Colonic mucosa (tissue), 4 donors: Measurements from ENCODE around the gene PPP1R3D. TPM values are rescaled to one million over a fixed set of nuclear protein-coding genes. Genes with fewer than 3 reads are reported as not detected.
"Not testable (repeated sequence)": the region's sequence is repeated elsewhere in the genome, so short reads cannot be mapped to it uniquely, and the experiment has no call there.

Source experiments
- DNase-seq: peaks from one replicate; pipeline ENCODE4 v3.0.0-alpha.2; 2020
- H3K27ac ChIP-seq: fragments of 200-600 bp; one replicate; pipeline ENCODE4 v1.8.0; 2021
- H3K27me3 ChIP-seq: fragments of 200-600 bp; one replicate; pipeline ENCODE4 v1.8.0; 2021
- H3K36me3 ChIP-seq: fragments of 200-600 bp; one replicate; pipeline ENCODE4 v1.8.0; 2021
- H3K4me1 ChIP-seq: fragments of 200-600 bp; one replicate; pipeline ENCODE4 v1.8.0; 2021; ENCODE audit warnings: mild to moderate bottlenecking
- H3K4me3 ChIP-seq: fragments of 200-600 bp; one replicate; pipeline ENCODE4 v1.8.0; 2021
- H3K9ac ChIP-seq, 2 donors: one replicate each; pipeline ENCODE4 v1.7.0; 2013; ENCODE audit warnings: control low read depth in 2 of 2, low read depth in 2 of 2, low read length in 2 of 2
- H3K9me3 ChIP-seq: fragments of 200-600 bp; one replicate; pipeline ENCODE4 v1.8.0; 2021
- CTCF ChIP-seq: fragments of 200-600 bp; IDR thresholded peaks from one replicate; pipeline ENCODE4 v1.8.0; 2022; ENCODE audit warnings: antibody characterized with exemption, mild to moderate bottlenecking
- intact Hi-C: fragments of 100-400 bp; cut with DNase I; formaldehyde crosslinking; loops from one replicate; pipeline ENCODE4 v1.14.1; 2022
- total RNA-seq, 2 donors: library from RNA; stranded (reverse); fragmentation: NEBNext Ultra II Directional in 1 of 2; extraction: Animal tissue kit (Norgen Biotek cat#: 25700) in 1 of 2; gene quantifications; one replicate each; pipeline ENCODE4 v1.2.1, GENCODE V29; 2021
- donor health status: healthy.
- donor health status: DM: no; HTN: no; CAD: no.
- donor health status: DM: no; HTN: no; CAD: no.

PPP1R3D gene
- total RNA-seq, 2 donors from 2014 or later = 6.3 to 9.2 TPM

- no peaks in the 10 kb centered on the region for H3K4me1 ChIP-seq
- no peaks in the 10 kb centered on the region for H3K9me3 ChIP-seq
- H3K36me3 ChIP-seq = no peaks in the 10 kb centered on the region
- no peak overlapping the region for H3K9ac ChIP-seq
- intact Hi-C loops = no loop called here
- DNase-seq = no peak
- H3K27me3 ChIP-seq = no peaks in the 10 kb centered on the region
- no peak for TF ChIP-seq CTCF
- no peak overlapping the region for H3K4me3 ChIP-seq
- H3K27ac ChIP-seq = no peak overlapping the region
Measured at GRCh38 chr20:59971428-59971827, 31.3 kb upstream of the PPP1R3D start.

- no peaks in the 10 kb centered on the region for H3K4me1 ChIP-seq
- no peak overlapping the region for H3K4me3 ChIP-seq
- TF ChIP-seq CTCF = no peak
- no peaks in the 10 kb centered on the region for H3K9me3 ChIP-seq
- H3K36me3 ChIP-seq = no peaks in the 10 kb centered on the region
- DNase-seq = no peak
- H3K27me3 ChIP-seq = no peaks in the 10 kb centered on the region
- intact Hi-C loops = no loop called here
- H3K27ac ChIP-seq = no peak overlapping the region
- no peak overlapping the region for H3K9ac ChIP-seq
Measured at GRCh38 chr20:59966428-59966827, 26.3 kb upstream of the PPP1R3D start.

GRCh38 chr20:59962155-59962554 lies 22.1 kb upstream of the PPP1R3D start:
- intact Hi-C loops = no loop called here

DNA sequence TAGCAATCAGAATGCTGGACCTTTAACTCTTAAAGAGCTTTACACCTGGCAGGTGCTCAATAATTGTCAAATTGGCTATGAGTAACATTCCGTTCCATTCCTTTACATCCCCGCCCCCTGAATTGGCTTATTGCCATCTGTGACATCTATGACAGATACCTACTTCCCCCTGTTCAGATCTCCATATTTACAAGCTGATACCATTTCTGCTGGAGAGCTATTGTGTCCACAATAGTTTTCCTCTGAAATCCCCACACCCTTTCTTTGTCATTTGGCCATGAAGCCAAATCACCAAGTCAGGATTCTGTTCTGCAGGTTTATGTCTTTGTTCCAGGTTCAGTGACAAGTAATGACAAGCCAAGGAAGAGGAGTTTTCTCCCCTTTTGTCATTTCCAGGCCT lies 21.3 kb upstream of the PPP1R3D start:
- no peak for TF ChIP-seq CTCF
- no peaks in the 10 kb centered on the region for H3K27me3 ChIP-seq
- no peak overlapping the region for H3K4me3 ChIP-seq
- no peak overlapping the region for H3K27ac ChIP-seq
- intact Hi-C loops = no loop called here
- H3K9ac ChIP-seq = no peak overlapping the region
- no peaks in the 10 kb centered on the region for H3K9me3 ChIP-seq
- H3K36me3 ChIP-seq = no peaks in the 10 kb centered on the region
- peaks cover 3% of the 10 kb centered on the region for H3K4me1 ChIP-seq
- no peak for DNase-seq

More at GRCh38 chr20:59962155-59962554, 22.1 kb upstream of the PPP1R3D start:
- Histone ChIP-seq H3K36me3 (no peaks in the 10 kb centered on the region), H3K27ac (no peak overlapping the region), H3K9me3 (no peaks in the 10 kb centered on the region), H3K4me3 (no peak overlapping the region), H3K4me1 (peaks cover 3% of the 10 kb centered on the region), H3K9ac (no peak overlapping the region), H3K27me3 (no peaks in the 10 kb centered on the region)
- TF ChIP-seq CTCF = no peak
- DNase-seq = no peak

DNA sequence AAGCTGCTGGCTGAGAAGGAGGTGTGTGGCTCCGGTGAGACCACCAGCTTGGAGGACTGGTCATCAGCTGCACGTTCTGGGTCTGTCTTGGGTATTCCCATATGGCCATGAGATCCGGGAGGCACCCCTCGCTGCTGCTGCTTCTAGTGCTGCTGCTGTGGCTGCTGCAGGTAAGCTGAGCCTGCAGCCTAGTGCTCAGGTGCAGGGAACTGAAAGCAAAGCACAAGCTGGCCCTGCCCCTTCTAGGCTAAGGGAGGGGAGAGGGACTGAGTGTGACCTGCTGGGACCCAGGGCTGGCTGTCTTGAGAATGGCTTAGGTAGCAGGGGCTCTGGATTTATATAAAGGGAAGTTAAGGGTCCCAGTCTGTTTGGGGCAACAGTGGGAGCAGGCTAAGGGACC lies 18.5 kb upstream of the PPP1R3D start:
- no peak for TF ChIP-seq CTCF
- H3K27ac ChIP-seq = no peak overlapping the region
- no peak overlapping the region for H3K4me3 ChIP-seq
- peaks cover 3% of the 10 kb centered on the region for H3K4me1 ChIP-seq
- H3K9me3 ChIP-seq = no peaks in the 10 kb centered on the region
- no peaks in the 10 kb centered on the region for H3K36me3 ChIP-seq
- intact Hi-C loops = no loop called here
- no peak overlapping the region for H3K9ac ChIP-seq
- no peak for DNase-seq
- H3K27me3 ChIP-seq = no peaks in the 10 kb centered on the region

- Histone ChIP-seq H3K4me3 (no peak within 1 kb of the TSS), H3K4me1 (peaks cover 3% of the 10 kb centered on the region), H3K9ac (no peak within 1 kb of the TSS), H3K36me3 (no peaks in the 10 kb centered on the region), H3K9me3 (no peaks in the 10 kb centered on the region), H3K27me3 (no peaks in the 10 kb centered on the region), H3K27ac (no peak within 1 kb of the TSS)
- no peak for DNase-seq
- intact Hi-C loops = no loop called here
- TF ChIP-seq CTCF = no peak
Measured at GRCh38 chr20:59958123-59958522, 18.0 kb upstream of the PPP1R3D start, which contains the start of gene CDH26. TSS of gene CDH26 (plus strand) at chr20:59958423. CDS start at chr20:59958727, 304 bp downstream.

DNA sequence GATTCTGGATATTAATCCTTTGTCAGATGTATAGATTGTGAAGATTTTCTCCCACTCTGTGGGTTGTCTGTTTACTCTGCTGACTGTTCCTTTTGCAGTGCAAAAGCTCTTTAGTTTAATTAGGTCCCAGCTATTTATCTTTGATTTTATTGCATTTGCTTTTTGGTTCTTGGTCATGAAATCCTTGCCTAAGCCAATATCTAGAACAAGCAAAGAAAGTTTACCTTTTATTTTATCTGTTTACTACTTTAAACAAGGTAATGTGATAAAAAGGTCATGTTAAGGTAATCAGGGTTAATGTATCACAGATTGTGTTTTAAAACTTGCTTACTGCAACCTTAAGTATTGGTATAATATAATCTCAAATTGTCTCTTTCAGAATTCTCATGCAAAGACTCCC lies 17.5 kb upstream of the PPP1R3D start:
- H3K9me3 ChIP-seq, H3K9ac ChIP-seq, H3K27me3 ChIP-seq, H3K4me1 ChIP-seq, DNase-seq, H3K4me3 ChIP-seq, H3K36me3 ChIP-seq, intact Hi-C loops, H3K27ac ChIP-seq: not testable (repeated sequence)
